GM21390 (cell line): Measurements from ENCODE around the gene CSTF3.

ENCODE experiments used
- ATAC-seq: cut with Tn5 transposase; IDR thresholded peaks from one replicate; pipeline ENCODE4 v1.9.1; 2021; ENCODE audit not compliant: unreplicated experiment

Gene CSTF3

DNA sequence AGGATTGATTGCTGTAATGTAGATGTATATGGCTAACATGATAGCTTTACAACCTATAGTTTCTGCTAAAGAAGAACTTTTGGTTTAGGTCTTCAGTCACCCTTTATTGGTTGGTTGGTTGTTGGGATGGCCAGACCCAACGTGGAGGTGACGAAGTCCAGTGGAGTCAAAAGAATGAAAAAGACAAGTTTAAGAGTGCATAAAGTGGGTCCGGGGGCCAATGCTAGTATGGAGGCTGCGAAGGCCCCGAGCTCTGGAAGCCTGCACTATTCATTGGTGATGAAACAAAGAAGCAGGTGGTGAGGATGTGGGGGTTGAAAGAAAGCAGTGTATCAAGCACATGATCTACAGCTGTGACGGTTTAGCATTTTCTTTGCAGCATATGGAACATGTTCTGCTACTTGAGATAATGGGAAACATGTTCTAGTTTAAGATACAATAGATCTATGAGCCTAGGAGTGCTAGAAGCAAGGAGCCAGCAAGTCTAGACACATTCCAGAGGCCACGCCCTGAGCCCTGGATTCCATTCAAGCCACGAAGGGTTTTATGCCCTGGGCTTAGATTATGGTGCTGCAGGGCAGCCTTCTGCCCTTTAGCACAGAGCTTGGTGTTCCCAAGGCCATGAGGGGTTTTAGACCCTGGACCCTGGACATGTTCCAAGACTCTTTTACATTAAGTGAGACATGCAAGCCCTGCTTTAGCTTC is 115.6 kb downstream of the CSTF3 start:
- ATAC-seq, result no peak

DNA sequence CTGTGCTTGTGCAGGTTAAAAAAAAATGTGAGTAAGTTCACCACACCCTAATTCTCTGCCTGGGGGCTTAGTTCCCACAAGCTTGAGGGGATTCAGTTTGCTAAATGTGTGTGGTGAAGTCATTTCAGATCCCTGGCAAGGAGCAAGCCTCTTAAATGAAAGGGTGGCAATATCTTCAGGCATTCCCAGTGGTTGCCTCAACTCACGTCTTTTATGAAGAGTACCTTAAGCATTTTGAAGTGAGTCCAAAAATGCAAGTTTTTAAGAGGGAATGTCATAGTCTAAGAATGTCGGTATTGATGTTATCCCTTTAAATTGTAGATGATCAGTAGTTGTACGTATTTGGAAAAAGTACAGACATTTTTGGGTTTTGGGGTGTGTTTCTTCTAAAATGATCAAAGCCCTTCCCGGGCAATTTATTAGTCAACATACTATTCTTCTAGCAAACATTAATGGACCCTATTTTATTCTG is 117.0 kb downstream of the CSTF3 start:
- no peak for ATAC-seq

GRCh38 chr11:33043221-33043830 is 118.0 kb downstream of the CSTF3 start:
- ATAC-seq, result no peak

- ATAC-seq, result no peak
These were observed 120.3 kb downstream of the CSTF3 start for GRCh38 chr11:33040862-33041453.

DNA sequence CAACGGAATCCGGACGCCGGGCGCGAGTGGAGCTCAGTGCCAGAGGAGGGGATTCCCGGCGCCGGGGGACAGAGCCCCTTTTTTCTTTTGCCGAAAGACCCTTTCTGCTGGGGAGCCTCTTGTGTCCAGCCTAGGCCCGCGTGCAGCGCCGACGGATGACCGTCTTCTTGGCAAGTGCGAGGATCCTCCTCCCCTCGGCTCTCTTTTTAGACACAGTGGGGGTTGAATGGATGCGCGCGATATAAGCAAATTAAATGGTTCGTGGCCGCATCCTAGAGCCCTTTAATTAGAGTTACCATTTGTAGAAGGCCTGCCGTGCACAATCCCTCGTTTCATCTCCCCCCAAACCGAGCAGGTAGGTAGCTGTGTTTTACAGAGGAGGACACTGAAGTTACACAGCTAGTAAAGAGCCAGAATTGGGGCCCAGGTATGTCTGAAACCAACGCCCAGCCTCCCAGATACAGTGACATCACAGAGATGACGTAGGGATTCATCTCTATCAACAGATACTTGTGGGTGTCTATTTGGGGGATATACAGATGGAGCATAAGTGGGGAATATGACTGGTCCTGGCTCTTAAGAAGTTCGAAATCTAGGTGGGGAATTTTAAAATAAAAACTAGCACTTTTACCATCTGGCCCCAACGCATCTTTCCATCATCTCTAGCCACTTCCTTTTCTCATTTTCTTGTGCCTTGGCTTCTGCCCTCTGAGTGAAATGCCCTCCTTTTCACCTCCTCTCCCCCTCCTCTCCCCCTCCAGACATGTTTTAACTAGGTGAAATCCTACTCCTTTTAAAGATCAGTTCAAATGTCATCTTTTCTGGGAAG is 121.0 kb downstream of the CSTF3 start:
- ATAC-seq, result peak; percentile 22

DNA sequence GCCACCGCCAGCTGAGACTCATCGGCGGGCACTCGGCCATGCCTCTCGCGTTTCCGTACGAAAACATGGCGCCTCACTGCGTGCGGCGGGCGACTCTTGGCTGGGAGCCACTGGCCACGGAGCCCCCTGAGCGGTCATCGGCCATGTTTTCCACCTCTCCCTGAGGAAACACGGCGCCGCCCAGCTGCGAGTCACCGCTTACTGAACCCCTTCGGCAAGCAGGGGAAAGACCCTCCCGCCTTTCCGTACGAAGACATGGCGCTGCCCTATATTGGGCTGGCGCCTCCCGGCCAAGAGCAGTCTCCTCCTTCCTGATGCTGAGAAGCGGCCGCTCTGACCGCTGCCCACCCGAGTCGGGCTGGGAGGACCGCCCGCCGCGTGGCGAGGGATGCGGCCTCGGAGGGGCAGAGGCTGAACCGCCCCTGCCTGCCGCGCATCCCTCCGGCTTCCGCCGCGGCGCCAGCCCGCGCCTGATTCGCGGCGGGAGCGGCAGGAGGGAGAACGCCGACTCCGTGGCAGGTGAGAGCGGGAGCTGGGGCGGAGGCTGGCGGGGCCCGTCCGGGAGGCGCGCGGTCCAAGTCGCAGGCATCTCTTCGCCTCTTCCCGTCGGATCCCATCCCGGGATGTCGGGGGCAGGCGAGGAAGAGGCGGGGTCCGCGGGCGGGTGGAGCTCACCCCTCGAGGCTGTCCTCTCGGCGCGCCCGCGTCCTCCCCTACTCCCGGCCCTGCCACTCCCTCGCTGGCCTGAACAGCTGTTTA is 121.8 kb downstream of the CSTF3 start, which contains the start of gene TCP11L1:
TCP11L1 (plus strand) TSS at position 299 of the 759 bp plus-strand sequence. CDS start 4,202 bp downstream, outside the sequence.
- ATAC-seq, result peak; percentile 75

- ATAC-seq, result no peak
These were observed 126.3 kb downstream of the CSTF3 start for GRCh38 chr11:33035011-33035410.
